Fibroblast of villous mesenchyme (primary cell): ENCODE measurements around the gene BZW1. TPM values are rescaled to one million over a fixed set of nuclear protein-coding genes. Genes with fewer than 3 reads are reported as not detected.

Experiments
- DNase-seq: peaks from one replicate; pipeline ENCODE4 v3.0.0-alpha.2; 2010; ENCODE audit warnings: low read depth
- H3K4me3 ChIP-seq: 2 replicates; pipeline ENCODE4 v1.5.1; 2011; ENCODE audit warnings: low read depth, mild to moderate bottlenecking, low read length
- total RNA-seq: library from RNA; depleted of rRNA; stranded (reverse); fragments of >200 nt; gene quantifications from 2 replicates; pipeline ENCODE4 v1.2.3, GENCODE V29; 2012
- TF ChIP-seq, protein P1 (sequence below): IDR thresholded peaks from 2 replicates; pipeline ENCODE4 v1.5.1; 2012; ENCODE audit warnings: low read depth, mild to moderate bottlenecking, low read length; ENCODE audit not compliant: insufficient read depth

The BZW1 gene
- total RNA-seq, 1 donor, result 662 TPM

DNA sequence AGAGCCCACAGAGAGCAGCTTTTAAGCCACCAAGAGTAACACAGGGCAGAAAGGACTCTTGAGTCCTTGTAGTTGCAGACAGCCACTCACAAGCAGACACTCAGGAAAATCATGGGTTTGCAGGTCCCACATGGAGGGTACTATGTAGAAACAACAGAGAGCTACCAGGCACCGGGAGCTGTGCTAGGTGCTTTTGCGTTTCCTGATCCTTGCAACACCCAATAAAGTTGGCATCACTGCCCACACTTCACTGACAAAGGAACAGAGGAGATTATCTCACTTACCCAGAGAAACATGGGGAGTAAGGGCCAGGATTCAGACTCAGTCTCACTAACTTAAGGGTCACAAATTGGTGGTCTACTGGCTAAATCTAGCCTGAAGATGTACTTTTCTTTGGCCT is 32.5 kb upstream of the BZW1 start:
- TF ChIP-seq, protein P1, sequence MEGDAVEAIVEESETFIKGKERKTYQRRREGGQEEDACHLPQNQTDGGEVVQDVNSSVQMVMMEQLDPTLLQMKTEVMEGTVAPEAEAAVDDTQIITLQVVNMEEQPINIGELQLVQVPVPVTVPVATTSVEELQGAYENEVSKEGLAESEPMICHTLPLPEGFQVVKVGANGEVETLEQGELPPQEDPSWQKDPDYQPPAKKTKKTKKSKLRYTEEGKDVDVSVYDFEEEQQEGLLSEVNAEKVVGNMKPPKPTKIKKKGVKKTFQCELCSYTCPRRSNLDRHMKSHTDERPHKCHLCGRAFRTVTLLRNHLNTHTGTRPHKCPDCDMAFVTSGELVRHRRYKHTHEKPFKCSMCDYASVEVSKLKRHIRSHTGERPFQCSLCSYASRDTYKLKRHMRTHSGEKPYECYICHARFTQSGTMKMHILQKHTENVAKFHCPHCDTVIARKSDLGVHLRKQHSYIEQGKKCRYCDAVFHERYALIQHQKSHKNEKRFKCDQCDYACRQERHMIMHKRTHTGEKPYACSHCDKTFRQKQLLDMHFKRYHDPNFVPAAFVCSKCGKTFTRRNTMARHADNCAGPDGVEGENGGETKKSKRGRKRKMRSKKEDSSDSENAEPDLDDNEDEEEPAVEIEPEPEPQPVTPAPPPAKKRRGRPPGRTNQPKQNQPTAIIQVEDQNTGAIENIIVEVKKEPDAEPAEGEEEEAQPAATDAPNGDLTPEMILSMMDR, result no peak
- H3K4me3 ChIP-seq, result no peak overlapping the region
- DNase-seq, result no peak

DNA sequence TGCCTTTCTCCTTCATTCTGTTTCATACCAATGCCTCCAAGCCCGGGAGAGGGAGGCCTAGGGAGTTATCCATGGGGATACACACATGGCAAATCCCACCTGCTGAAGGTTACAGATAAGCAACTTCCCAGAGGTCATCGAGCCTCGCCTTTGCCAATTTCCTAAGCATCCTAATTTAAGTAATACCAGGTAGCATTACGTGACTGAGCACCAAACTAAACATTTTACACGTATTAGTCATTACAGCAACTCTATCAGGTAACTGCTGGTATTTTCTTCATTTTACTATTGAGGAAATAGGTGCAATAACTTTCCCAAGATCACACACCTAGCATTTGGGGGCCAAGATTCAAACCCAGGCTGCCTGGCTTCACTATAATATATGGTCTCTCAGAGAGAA is 30.1 kb upstream of the BZW1 start:
- H3K4me3 ChIP-seq, result no peak overlapping the region
- TF ChIP-seq, protein P1, result no peak
- DNase-seq, result no peak

DNA sequence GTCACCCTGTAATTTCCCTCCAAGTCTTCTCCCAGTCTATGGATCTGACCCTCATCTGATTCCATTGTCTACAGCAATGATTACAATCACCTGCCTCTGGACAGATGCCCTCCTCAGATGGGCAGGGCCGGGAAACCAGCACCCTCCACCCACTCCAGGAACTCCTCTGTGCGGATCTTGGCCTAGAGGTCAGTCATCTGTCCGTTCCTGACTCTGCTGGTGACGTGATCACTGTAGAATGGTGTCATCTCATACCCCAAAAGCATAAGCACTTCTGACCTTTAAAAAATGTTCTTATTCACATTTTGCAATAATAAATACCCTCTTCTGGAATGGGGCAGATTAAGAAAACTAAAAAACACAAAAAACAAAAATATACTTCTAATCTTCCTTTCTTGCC is 29.5 kb upstream of the BZW1 start:
- peak; percentile 67 for DNase-seq
- H3K4me3 ChIP-seq, result no peak overlapping the region
- TF ChIP-seq, protein P1, result no peak

DNA sequence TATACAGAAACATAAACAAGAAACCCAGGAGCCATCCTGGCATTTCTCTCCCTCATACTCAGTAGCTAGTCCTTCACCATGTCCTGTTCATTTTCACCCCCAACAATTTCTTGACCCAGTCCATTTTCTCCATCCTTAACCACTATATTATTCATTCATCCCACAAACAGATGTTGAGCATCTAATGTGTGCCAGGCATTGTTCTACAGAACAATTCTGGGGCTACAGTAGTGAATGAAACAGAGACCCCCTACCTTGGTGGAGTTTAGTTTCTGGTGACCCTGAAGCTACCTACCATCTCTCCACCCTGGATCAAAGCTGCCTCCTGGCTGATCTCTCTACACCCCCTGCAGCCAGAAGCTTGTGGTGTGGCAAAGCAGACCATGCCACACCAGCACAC is 27.5 kb upstream of the BZW1 start:
- TF ChIP-seq, protein P1, result no peak
- DNase-seq, result no peak
- H3K4me3 ChIP-seq, result no peak overlapping the region

DNA sequence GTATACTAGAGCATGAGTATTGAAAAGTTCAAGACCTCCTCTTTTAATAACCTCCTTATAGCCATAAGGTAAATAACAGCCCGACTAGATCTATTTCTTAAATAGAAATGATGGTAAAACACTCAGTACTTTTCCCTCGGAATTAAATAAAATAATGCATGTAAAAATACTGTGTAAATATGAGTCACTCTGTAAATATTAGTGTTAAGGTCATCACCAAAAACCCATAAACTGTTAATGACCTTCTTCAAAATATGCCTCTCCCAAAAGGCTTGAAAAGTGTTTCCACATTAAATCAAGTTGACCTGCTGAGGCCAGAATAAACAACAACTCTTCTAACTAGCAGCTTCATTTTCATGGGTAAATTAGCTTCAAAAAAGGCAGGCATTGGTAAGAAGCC is 25.3 kb upstream of the BZW1 start:
- no peak overlapping the region for H3K4me3 ChIP-seq
- peak; percentile 96 for DNase-seq
- TF ChIP-seq, protein P1, result no peak

DNA sequence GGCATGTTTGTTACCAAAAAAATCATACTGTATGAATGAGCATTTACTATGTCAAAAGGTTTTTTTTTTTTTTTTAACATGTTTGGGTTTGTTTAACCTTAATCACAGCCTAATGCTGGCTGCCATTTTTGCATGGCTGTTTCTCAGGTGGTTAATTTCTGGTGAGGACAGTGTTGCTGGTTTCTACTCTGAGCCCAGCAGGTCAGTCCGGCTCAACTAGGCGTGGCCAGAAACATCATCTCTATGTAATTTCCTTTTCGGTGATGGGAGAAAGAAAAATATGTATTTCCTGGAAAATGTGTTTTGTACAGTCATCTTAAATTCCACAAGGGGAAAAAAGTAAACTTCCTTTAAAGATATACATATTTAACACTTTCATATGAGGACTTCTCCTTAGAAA is 24.9 kb upstream of the BZW1 start:
- peak; percentile 85 for DNase-seq
- TF ChIP-seq, protein P1, result no peak
- H3K4me3 ChIP-seq, result no peak overlapping the region

DNA sequence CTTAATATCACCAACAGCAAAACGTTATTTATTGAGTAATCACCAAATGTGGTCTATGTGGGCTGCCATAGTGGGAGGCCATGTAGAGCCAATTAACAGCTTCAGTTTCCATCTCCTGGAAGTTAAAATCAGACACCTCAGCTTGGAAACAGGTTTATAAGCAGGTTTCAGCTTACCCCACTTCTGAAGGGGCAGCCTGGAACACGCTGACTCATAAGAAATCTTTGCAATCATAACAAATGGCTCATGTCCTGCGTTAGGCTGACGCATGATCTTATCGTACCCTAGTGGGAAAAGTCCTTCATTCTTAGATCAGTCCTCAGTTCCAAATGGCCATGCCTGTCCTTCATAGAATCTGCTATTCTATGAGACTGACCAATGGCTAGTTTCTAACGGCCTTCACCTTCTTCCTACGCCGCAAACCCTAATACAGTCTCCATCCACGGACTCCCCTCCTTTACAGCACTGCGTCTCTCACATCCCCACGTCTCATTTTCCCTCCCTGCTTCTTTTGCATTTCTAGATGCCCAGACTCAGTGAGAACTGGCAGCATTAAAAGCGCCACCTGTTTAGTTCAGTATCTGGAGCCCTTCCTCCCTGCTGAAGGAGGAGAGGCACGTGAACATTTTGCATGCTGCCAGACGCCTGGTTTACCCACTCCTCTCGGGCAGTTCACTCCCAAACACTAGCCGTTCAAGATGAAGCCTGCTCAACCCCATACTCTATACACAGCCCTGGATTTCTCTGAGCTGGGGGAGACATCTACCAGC is 24.2 kb upstream of the BZW1 start:
- peak; percentile 98 for DNase-seq
- no peak overlapping the region for H3K4me3 ChIP-seq
- TF ChIP-seq, protein P1, result no peak
